Coronary artery (tissue), 2 donors: ENCODE data around the gene DNAH9.

Experiments
- DNase-seq: peaks from one replicate; pipeline ENCODE4 v3.0.0-alpha.2; 2017; ENCODE audit warnings: low spot score
- H3K27ac ChIP-seq, 2 donors: fragments of 200-600 bp; sonication (generic); one replicate each; pipeline ENCODE4 v1.5.1; 2016 to 2019
- H3K4me3 ChIP-seq: fragments of 200-600 bp; sonication (generic); 2 replicates; pipeline ENCODE4 v1.5.1; 2016; ENCODE audit warnings: mild to moderate bottlenecking, moderate library complexity
- TF ChIP-seq, protein P1 (sequence below): fragments of 200-600 bp; sonication (generic); IDR thresholded peaks from one replicate; pipeline ENCODE4 v1.5.1; 2019; ENCODE audit warnings: antibody characterized with exemption

Gene DNAH9

DNA sequence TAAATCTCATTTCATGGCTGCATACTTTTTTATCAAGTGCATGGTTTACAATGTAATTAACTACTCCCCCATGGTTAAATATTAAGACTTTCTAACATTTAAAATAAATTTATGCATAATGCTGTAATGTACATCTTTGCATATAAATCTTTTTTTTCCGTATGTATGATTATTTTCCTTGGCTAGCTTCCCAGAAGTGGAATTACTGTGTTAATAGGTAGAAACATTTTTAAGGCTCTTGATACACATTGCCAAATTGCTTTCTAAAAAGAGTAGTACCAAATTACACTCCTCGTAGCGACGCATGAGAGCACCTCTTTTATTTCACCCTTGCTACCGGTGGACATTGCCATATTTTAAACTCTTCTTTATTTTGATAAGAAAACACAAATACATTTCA is 141.1 kb downstream of the DNAH9 start:
- no peak for DNase-seq
- Histone ChIP-seq H3K27ac (no peak overlapping the region), H3K4me3 (no peak overlapping the region)
- TF ChIP-seq, protein P1, sequence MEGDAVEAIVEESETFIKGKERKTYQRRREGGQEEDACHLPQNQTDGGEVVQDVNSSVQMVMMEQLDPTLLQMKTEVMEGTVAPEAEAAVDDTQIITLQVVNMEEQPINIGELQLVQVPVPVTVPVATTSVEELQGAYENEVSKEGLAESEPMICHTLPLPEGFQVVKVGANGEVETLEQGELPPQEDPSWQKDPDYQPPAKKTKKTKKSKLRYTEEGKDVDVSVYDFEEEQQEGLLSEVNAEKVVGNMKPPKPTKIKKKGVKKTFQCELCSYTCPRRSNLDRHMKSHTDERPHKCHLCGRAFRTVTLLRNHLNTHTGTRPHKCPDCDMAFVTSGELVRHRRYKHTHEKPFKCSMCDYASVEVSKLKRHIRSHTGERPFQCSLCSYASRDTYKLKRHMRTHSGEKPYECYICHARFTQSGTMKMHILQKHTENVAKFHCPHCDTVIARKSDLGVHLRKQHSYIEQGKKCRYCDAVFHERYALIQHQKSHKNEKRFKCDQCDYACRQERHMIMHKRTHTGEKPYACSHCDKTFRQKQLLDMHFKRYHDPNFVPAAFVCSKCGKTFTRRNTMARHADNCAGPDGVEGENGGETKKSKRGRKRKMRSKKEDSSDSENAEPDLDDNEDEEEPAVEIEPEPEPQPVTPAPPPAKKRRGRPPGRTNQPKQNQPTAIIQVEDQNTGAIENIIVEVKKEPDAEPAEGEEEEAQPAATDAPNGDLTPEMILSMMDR = no peak

DNA sequence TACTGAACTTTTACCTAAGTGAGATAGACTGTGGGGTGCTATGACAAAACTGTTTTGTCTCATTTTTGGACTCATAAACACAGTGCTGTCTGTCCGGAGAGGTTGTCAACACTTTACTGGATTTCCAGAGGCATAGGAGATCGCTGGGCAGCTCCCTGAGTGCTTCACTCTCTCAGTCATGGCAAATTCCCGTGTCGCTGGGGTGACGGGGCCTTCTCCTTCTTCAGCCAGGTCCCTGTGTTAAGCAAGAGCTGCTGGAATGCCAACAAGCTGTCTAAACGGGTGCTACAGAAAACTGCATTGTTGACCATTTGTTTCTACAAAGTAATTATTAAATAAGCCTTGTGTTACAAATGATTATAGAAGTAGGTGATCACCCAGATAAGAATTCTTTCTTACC is 141.6 kb downstream of the DNAH9 start:
- TF ChIP-seq, protein P1 = no peak
- H3K27ac ChIP-seq = no peak overlapping the region
- DNase-seq = no peak
- H3K4me3 ChIP-seq = no peak overlapping the region

DNA sequence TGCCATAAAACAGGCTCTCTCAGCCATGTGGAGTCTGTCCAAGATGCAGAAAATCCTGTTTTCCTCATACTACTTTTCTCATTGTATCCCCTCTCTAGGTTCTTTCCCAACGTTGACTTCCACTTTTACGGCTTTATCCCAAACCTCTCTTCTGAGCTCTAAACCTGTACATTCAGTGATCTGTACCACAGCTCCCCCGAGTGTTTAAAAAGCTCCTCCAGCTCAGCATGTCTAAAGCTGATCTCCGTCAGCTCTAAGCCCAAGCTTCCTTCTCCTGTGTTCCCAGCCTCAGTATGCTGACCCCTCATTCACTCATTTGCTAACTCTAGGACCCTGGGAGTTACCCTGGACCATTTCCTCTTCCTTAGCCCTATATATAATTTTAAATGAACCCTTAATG is 144.6 kb downstream of the DNAH9 start:
- no peak for DNase-seq
- H3K4me3 ChIP-seq = no peak overlapping the region
- H3K27ac ChIP-seq = no peak overlapping the region
- TF ChIP-seq, protein P1 = no peak

DNA sequence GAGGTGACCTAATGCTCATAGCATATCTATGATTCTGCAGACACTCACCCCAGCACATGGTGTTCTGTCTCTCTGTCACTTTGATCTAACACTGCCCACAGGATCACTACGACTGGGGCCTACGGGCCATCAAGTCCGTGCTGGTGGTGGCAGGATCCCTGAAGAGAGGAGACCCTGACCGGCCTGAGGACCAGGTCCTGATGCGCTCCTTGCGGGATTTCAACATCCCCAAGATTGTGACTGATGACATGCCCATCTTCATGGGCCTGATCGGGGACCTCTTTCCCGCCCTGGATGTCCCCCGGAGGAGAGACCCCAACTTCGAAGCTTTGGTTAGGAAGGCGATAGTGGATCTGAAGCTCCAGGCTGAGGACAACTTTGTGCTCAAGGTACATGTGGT is 146.4 kb downstream of the DNAH9 start:
- TF ChIP-seq, protein P1 = no peak
- no peak overlapping the region for H3K4me3 ChIP-seq
- H3K27ac ChIP-seq = no peak overlapping the region
- DNase-seq = no peak

DNA sequence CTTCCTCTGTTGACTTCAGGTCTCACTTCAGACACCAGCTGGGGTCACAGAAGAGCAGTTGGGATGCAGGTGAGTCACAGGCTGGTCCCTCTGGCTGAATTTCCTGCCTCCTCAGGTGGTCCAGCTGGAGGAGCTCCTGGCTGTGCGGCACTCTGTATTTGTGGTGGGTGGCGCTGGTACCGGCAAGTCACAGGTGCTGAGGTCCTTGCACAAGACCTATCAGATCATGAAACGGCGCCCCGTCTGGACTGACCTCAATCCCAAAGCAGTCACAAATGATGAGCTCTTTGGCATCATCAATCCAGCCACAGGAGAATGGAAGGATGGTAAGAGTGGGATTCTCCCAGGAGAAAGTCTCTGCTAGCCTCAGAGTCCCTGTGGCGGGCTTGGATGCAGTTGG is 149.2 kb downstream of the DNAH9 start:
- TF ChIP-seq, protein P1 = no peak
- Histone ChIP-seq H3K27ac (no peak overlapping the region), H3K4me3 (no peak overlapping the region)
- no peak for DNase-seq

DNA sequence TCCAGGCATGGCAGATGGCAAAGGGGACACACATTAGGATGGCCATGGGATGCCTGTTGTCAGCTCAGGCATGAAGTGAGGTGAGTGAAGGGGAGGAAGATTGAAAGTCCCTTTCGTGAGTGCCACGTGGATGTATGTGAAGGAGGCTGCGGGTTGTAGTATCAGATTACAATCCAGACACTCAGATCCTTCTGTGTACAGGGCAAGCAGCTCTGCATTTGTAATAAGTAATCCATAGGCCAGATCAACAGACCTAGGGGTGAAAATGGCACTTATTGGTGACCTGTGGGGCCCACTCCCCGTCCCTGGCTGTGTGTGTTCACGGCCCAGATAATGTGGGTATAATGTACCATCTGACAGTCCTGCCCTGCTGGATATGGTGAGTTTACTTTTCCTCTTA is 159.5 kb downstream of the DNAH9 start:
- no peak for DNase-seq
- Histone ChIP-seq H3K4me3 (no peak overlapping the region), H3K27ac (no peak overlapping the region)
- TF ChIP-seq, protein P1 = no peak

DNA sequence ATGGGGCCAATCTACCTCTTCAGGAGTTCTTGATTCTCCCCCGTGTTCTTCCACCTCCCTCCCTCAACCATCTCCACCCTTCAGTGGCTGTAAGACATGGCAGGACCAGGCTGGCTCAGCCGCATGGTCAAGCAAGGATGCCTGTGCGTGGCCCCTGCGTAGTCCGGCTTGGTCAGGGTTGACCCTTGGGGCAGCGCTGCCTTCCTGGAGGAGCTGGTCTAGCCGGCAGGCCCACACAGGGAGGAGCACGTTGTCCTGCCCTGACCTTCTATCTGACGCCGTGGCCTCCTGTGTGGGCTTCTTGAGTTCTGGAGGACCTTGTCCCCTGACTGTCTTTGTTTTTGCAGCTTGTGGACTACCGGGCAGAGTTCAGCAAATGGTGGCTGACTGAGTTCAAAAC is 169.8 kb downstream of the DNAH9 start:
- no peak overlapping the region for H3K4me3 ChIP-seq
- H3K27ac ChIP-seq = no peak overlapping the region
- TF ChIP-seq, protein P1 = no peak
- DNase-seq = no peak
